OCI-LY7 (cell line): ENCODE data around the gene DHX34.

ENCODE experiments used
- CTCF ChIP-seq: fragments of 200-600 bp; sonication (generic); conservative IDR thresholded peaks from 2 replicates; pipeline ENCODE4 v1.5.1; 2014; ENCODE audit warnings: mild to moderate bottlenecking, antibody characterized with exemption, low read length, moderate library complexity, mixed read lengths
- EZH2phosphoT487 ChIP-seq: fragments of 200-600 bp; sonication (generic); IDR thresholded peaks from 2 replicates; pipeline ENCODE4 v1.6.1; 2018; ENCODE audit warnings: low read depth, borderline replicate concordance, mild to moderate bottlenecking, mixed run types, antibody characterized with exemption, low read length, moderate library complexity, mixed read lengths

- TF ChIP-seq CTCF (no peak), EZH2phosphoT487 (no peak)
Measured at GRCh38 chr19:47309608-47310007, 39.5 kb upstream of the DHX34 start, which contains the start of gene C5AR1.
